Right lung (tissue), 10 donors: ENCODE data around the gene PP2D1. TPM values are rescaled to one million over a fixed set of nuclear protein-coding genes. Genes with fewer than 3 reads are reported as not detected.
A peak's percentile ranks its signal among the peaks of the same experiment; 100 is the strongest.
"Not testable (repeated sequence)": the region's sequence is repeated elsewhere in the genome, so short reads cannot be mapped to it uniquely, and the experiment has no call there.

Source experiments
- DNase-seq, 2 donors: peaks; one replicate each; pipeline ENCODE4 v3.0.0-alpha.2; 2013
- long read RNA-seq, 8 donors: transcript quantifications; one replicate each; lab custom pipeline, GENCODE V29; 2026
- polyA plus RNA-seq, 5 donors: library from polyadenylated mRNA; unstranded; fragments of 120-200 nt; gene quantifications; one replicate each; pipeline versions ENCODE4 v1.2.1 to v1.2.3, GENCODE V29; 2013; ENCODE audit warnings: inconsistent platforms in 1 of 5, low replicate concordance in 1 of 5; ENCODE audit not compliant: insufficient read length in 5 of 5, insufficient read depth in 1 of 5

Gene PP2D1
- polyA plus RNA-seq = 1 to 10 TPM in 1 of 5 donors, under 1 TPM in 4; 0.66 to 1.3 (median 0.70) TPM
- long read RNA-seq, donor 1 = 0 reads
- long read RNA-seq, donor 2, partial matches to known transcripts = 11 of 11 reads
- long read RNA-seq, donor 2, other reads (novel, unspliced or antisense) = 0 of 11 reads
- long read RNA-seq, donor 3 = 0 reads
- long read RNA-seq, donor 4 = 0 reads
- long read RNA-seq, donor 5 = 0 reads
- long read RNA-seq, donor 6 = 0 reads
- long read RNA-seq, donor 7 = 0 reads
- long read RNA-seq, donor 8 = 0 reads

GRCh38 chr3:20012164-20012563 lies at the start of gene PP2D1:
Gene PP2D1, minus strand, starts transcription at chr3:20012264. Its CDS starts 192 bp downstream, at chr3:20012072.
- no peak for DNase-seq

- DNase-seq = no peak
Measured at GRCh38 chr3:20060974-20061685, 49.1 kb upstream of the PP2D1 start.

GRCh38 chr3:20059929-20060328 lies 47.9 kb upstream of the PP2D1 start:
- DNase-seq = no peak

- DNase-seq = peak; percentile 86 to 87
Measured at GRCh38 chr3:20057612-20058180, 45.6 kb upstream of the PP2D1 start.

GRCh38 chr3:20056725-20057611 lies 44.9 kb upstream of the PP2D1 start:
- no peak for DNase-seq

- no peak for DNase-seq
Measured at GRCh38 chr3:20055842-20056241, 43.8 kb upstream of the PP2D1 start.

GRCh38 chr3:20055020-20055775 lies 43.1 kb upstream of the PP2D1 start:
- DNase-seq = no peak

- DNase-seq = no peak
Measured at GRCh38 chr3:20054549-20054987, 42.5 kb upstream of the PP2D1 start.

GRCh38 chr3:20052851-20053250 lies 40.8 kb upstream of the PP2D1 start:
- DNase-seq = no peak

- no peak for DNase-seq
Measured at GRCh38 chr3:20051123-20051806, 39.2 kb upstream of the PP2D1 start.

- no peak for DNase-seq
Measured at GRCh38 chr3:20047976-20048883, 36.2 kb upstream of the PP2D1 start.

- DNase-seq = no peak
Measured at GRCh38 chr3:20047341-20047779, 35.3 kb upstream of the PP2D1 start.

- no peak for DNase-seq
Measured at GRCh38 chr3:20046556-20046955, 34.5 kb upstream of the PP2D1 start.

- not testable (repeated sequence) for DNase-seq
Measured at GRCh38 chr3:20045141-20045540, 33.1 kb upstream of the PP2D1 start.

- DNase-seq = no peak
Measured at GRCh38 chr3:20043825-20044224, 31.8 kb upstream of the PP2D1 start.

GRCh38 chr3:20043396-20043795 lies 31.3 kb upstream of the PP2D1 start:
- no peak for DNase-seq

GRCh38 chr3:20042331-20042730 lies 30.3 kb upstream of the PP2D1 start:
- no peak for DNase-seq

GRCh38 chr3:20041197-20041780 lies 29.2 kb upstream of the PP2D1 start:
- peak; percentile 82 to 83 for DNase-seq
